ENCODE results near the gene MYO5A.

DNA sequence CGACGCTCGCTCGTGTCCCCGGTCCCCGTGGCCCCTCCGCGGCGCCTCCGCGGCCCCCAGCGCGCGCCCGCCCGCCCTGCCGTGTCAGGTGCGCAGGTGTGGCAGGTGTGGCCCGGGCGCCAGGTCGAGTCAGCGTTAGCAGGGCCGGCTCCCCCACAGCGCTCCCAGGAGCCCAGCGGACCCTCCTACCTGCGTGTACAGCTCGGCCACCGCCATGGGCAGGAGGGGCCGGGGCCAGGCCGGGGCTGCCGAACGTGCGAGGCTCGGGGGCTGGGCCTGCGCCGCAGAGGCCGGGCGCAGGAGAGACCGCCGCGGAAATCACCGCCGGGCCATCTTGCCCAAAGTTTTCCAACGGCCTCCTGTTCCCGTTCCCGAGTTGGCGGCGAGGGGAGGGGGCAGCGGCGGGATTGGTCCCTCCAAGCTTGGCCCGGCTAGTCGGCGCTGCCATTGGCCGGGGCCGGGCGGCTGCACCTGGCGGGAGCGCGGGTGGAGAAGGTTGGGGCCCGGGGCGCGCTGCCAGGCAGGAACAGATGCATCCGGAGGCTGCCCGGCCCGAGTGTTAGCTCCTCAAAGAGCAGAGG, 233.2 kb downstream of the MYO5A start, which contains the start of gene MYO5C:
- TF ChIP-seq POLR2A (IDR thresholded peaks at IDR 0.05; ENCODE audit: low read length) (no peak), GATA1 (IDR thresholded peaks at IDR 0.05; ENCODE audit: low read depth, low read length) (no peak)

All from erythroblast (primary cell).